H1 (cell line): ENCODE results near the gene GALNT18. TPM values are rescaled to one million over a fixed set of nuclear protein-coding genes. Genes with fewer than 3 reads are reported as not detected.

Experiments
- CTCF ChIA-PET: fragments of 300-600 bp; sonication (Branson Sonifier 250); formaldehyde crosslinking; loops from one replicate; lab custom pipeline; 2021; ENCODE audit not compliant: partially characterized antibody; lab: Charles Lee
- POLR2A ChIA-PET: fragments of 300-600 bp; sonication (Branson Sonifier 250); formaldehyde crosslinking; loops from one replicate; lab custom pipeline; 2021; ENCODE audit warnings: inconsistent platforms; ENCODE audit not compliant: partially characterized antibody; lab: Charles Lee
- DNase-seq, 2 experiments: peaks; one replicate each; pipeline versions ENCODE4 v3.0.0 to v3.0.0-alpha.2; 2010 to 2022; ENCODE audit warnings: low spot score in 2 of 2, low read depth in 1 of 2, mixed read lengths in 1 of 2
- FAIRE-seq: peaks from 2 replicates; lab custom pipeline; 2011; peaks lifted over from hg19 to GRCh38; lab: Jason Lieb, UNC
- H2AFZ ChIP-seq: 2 replicates; pipeline ENCODE4 v1.8.1; 2012; ENCODE audit warnings: low read length, inconsistent platforms
- H2AK5ac ChIP-seq: 2 replicates; pipeline ENCODE4 v1.6.1; 2013; ENCODE audit warnings: low read depth, low read length
- H2BK120ac ChIP-seq: replicated peaks from 2 replicates; pipeline ENCODE3; 2013; ENCODE audit warnings: low read depth, low read length, inconsistent platforms
- H2BK12ac ChIP-seq: 2 replicates; pipeline ENCODE4 v1.6.1; 2013; ENCODE audit warnings: low read depth, low read length
- H2BK15ac ChIP-seq: 2 replicates; pipeline ENCODE4 v1.6.1; 2013; ENCODE audit warnings: low read length
- H2BK20ac ChIP-seq: 2 replicates; pipeline ENCODE4 v1.6.1; 2013; ENCODE audit warnings: low read length
- H2BK5ac ChIP-seq: 2 replicates; pipeline ENCODE4 v1.6.1; 2013; ENCODE audit warnings: low read depth, low read length
- H3K14ac ChIP-seq: 2 replicates; pipeline ENCODE4 v1.6.1; 2013; ENCODE audit warnings: inconsistent platforms; ENCODE audit not compliant: insufficient read length
- H3K18ac ChIP-seq: 2 replicates; pipeline ENCODE4 v1.6.1; 2013; ENCODE audit warnings: low read length; ENCODE audit errors: extremely low read depth
- H3K23ac ChIP-seq: 2 replicates; pipeline ENCODE4 v1.6.1; 2013; ENCODE audit warnings: inconsistent platforms; ENCODE audit not compliant: insufficient read length
- H3K23me2 ChIP-seq: 2 replicates; pipeline ENCODE4 v1.6.1; 2013; ENCODE audit warnings: low read depth, low read length
- H3K27ac ChIP-seq: 2 replicates; pipeline ENCODE4 v1.6.1; 2011; ENCODE audit warnings: low read depth, low read length, inconsistent platforms
- H3K27me3 ChIP-seq, 4 experiments: replicated peaks in 1 of 4; 1 replicate in 1 of 4; 2 replicates in 3 of 4; pipeline versions ENCODE4 v1.6.1 to v1.8.1; 2011 to 2013; ENCODE audit warnings: low read length in 3 of 4, mild to moderate bottlenecking in 3 of 4, inconsistent platforms in 2 of 4, mixed read lengths in 2 of 4, moderate library complexity in 1 of 4; ENCODE audit not compliant: control insufficient read depth in 3 of 4, insufficient read depth in 3 of 4; ENCODE audit errors: extremely low read depth in 1 of 4
- H3K36me3 ChIP-seq, 4 experiments: 2 replicates each; pipeline versions ENCODE4 v1.6.1 to v1.8.1; 2011 to 2013; ENCODE audit warnings: mild to moderate bottlenecking in 4 of 4, low read length in 3 of 4, moderate library complexity in 2 of 4, control low read depth in 1 of 4, inconsistent platforms in 1 of 4; ENCODE audit not compliant: insufficient read depth in 4 of 4, control insufficient read depth in 2 of 4
- H3K4ac ChIP-seq: replicated peaks from 2 replicates; pipeline ENCODE3; 2013; ENCODE audit warnings: low read length, low read depth, mixed read lengths, inconsistent platforms; ENCODE audit not compliant: insufficient read length
- H3K4me1 ChIP-seq, 4 experiments: replicated peaks in 1 of 4; 1 replicate in 1 of 4; 2 replicates in 3 of 4; pipeline versions ENCODE4 v1.6.1 to v1.8.1; 2011 to 2013; ENCODE audit warnings: low read length in 3 of 4, inconsistent platforms in 2 of 4, mixed read lengths in 1 of 4; ENCODE audit not compliant: insufficient read depth in 4 of 4, control insufficient read depth in 3 of 4
- H3K4me2 ChIP-seq, 2 experiments: 2 replicates each; pipeline versions ENCODE4 v1.6.1 to v1.8.1; 2011 to 2013; ENCODE audit warnings: low read depth in 2 of 2, low read length in 2 of 2, control low read depth in 1 of 2, inconsistent platforms in 1 of 2, mild to moderate bottlenecking in 1 of 2; ENCODE audit not compliant: insufficient read depth in 1 of 2
- H3K4me3 ChIP-seq, 4 experiments: fragments of 200-600, 300-600 bp in 1 of 4; sonication (generic), shearing (Covaris generic), sonication (Bioruptor Twin) in 1 of 4; 2 replicates each; pipeline versions ENCODE4 v1.5.1 to v1.8.1; 2011 to 2016; ENCODE audit warnings: low read length in 4 of 4, low read depth in 3 of 4, control low read depth in 2 of 4, inconsistent platforms in 2 of 4, mild to moderate bottlenecking in 2 of 4, mixed read lengths in 1 of 4, moderate library complexity in 1 of 4; ENCODE audit not compliant: insufficient read depth in 2 of 4; ENCODE audit errors: extremely low read depth in 1 of 4
- H3K56ac ChIP-seq: replicated peaks from 2 replicates; pipeline ENCODE3; 2013; ENCODE audit warnings: low read depth, mild to moderate bottlenecking, mixed read lengths, low read length, inconsistent platforms; ENCODE audit not compliant: insufficient read length
- H3K79me1 ChIP-seq: 2 replicates; pipeline ENCODE4 v1.6.1; 2013; ENCODE audit warnings: low read depth, low read length, control low read depth
- H3K79me2 ChIP-seq, 2 experiments: 2 replicates each; pipeline versions ENCODE4 v1.6.1 to v1.8.1; 2012 to 2013; ENCODE audit warnings: low read length in 2 of 2, mild to moderate bottlenecking in 2 of 2, inconsistent platforms in 1 of 2; ENCODE audit not compliant: insufficient read depth in 2 of 2, control insufficient read depth in 1 of 2
- H3K9ac ChIP-seq, 4 experiments: replicated peaks in 1 of 4; 1 replicate in 1 of 4; 2 replicates in 3 of 4; pipeline versions ENCODE4 v1.6.1 to v1.8.1; 2011 to 2013; ENCODE audit warnings: low read depth in 3 of 4, low read length in 3 of 4, control low read depth in 2 of 4, mild to moderate bottlenecking in 2 of 4, moderate library complexity in 2 of 4, inconsistent platforms in 1 of 4; ENCODE audit errors: extremely low read depth in 1 of 4
- H3K9me3 ChIP-seq, 2 experiments: 2 replicates each; pipeline versions ENCODE4 v1.6.1 to v1.8.1; 2012 to 2013; ENCODE audit warnings: mild to moderate bottlenecking in 2 of 2, moderate library complexity in 2 of 2, control low read depth in 1 of 2, inconsistent platforms in 1 of 2, low read depth in 1 of 2, low read length in 1 of 2, mixed read lengths in 1 of 2; ENCODE audit not compliant: insufficient read depth in 2 of 2
- H4K20me1 ChIP-seq, 2 experiments: replicated peaks in 1 of 2; 2 replicates each; pipeline versions ENCODE3 to v1.8.1; 2011 to 2013; ENCODE audit warnings: inconsistent platforms in 2 of 2, low read length in 2 of 2, mild to moderate bottlenecking in 1 of 2; ENCODE audit not compliant: insufficient read depth in 2 of 2, control insufficient read depth in 1 of 2
- H4K5ac ChIP-seq: 2 replicates; pipeline ENCODE4 v1.6.1; 2013; ENCODE audit warnings: low read length, low read depth, mixed read lengths, inconsistent platforms; ENCODE audit not compliant: insufficient read length
- H4K8ac ChIP-seq: 2 replicates; pipeline ENCODE4 v1.8.0; 2013; ENCODE audit warnings: mild to moderate bottlenecking, moderate library complexity, low read length, inconsistent platforms; ENCODE audit not compliant: insufficient read depth; ENCODE audit errors: extremely low read depth
- H4K91ac ChIP-seq: replicated peaks from 2 replicates; pipeline ENCODE3; 2013; ENCODE audit warnings: low read length, mixed read lengths, inconsistent platforms; ENCODE audit not compliant: insufficient read length
- GTF2F1 ChIP-seq: IDR thresholded peaks from 2 replicates; pipeline ENCODE4 v1.6.1; 2012; ENCODE audit warnings: low read depth, low read length, improper control_type of control experiment, borderline replicate concordance
- KDM1A ChIP-seq: fragments of 200-600, 300-600 bp; sonication (generic); IDR thresholded peaks from 2 replicates; pipeline ENCODE4 v1.7.1; 2016; ENCODE audit warnings: mild to moderate bottlenecking, low read length, borderline replicate concordance
- SIN3A ChIP-seq, 2 experiments: IDR thresholded peaks in 1 of 2; conservative IDR thresholded peaks in 1 of 2; 2 replicates each; pipeline ENCODE4 v1.6.1; 2011 to 2012; ENCODE audit warnings: low read length in 2 of 2, improper control_type of control experiment in 1 of 2, low read depth in 1 of 2, mild to moderate bottlenecking in 1 of 2
- TCF12 ChIP-seq: IDR thresholded peaks from 2 replicates; pipeline ENCODE4 v1.6.1; 2011; ENCODE audit warnings: low read depth, mild to moderate bottlenecking, low read length
- YY1 ChIP-seq: IDR thresholded peaks from 2 replicates; pipeline ENCODE4 v1.6.1; 2011; ENCODE audit warnings: low read depth, mild to moderate bottlenecking, low read length
- WGBS, 2 experiments: shearing (Covaris generic) in 1 of 2; methylation state at CpG; one replicate each; pipeline versions ENCODE4 v1.1.6 to v1.1.7; 2013 to 2015; ENCODE audit warnings: low lambda C conversion rate in 2 of 2, mixed read lengths in 2 of 2, inconsistent platforms in 1 of 2, low coverage in 1 of 2, missing lambda C conversion rate in 1 of 2; ENCODE audit not compliant: insufficient replicate concordance in 2 of 2, insufficient coverage in 1 of 2, insufficient read length in 1 of 2; ENCODE audit errors: extremely low coverage in 1 of 2, missing lambda C conversion rate in 1 of 2; 5-methylcytosine and 5-hydroxymethylcytosine counted together
- polyA plus RNA-seq, 7 experiments: library from polyadenylated mRNA; depleted of rRNA in 3 of 7; stranded (reverse) in 5 of 7; unstranded in 2 of 7; fragments of >200 nt in 5 of 7; fragments of 200-250 nt in 2 of 7; gene quantifications; 1 replicate in 5 of 7; 2 replicates in 1 of 7; 4 replicates in 1 of 7; pipeline versions ENCODE4 v1.2.1 to v1.2.3, GENCODE V29; 2011 to 2013; ENCODE audit warnings: missing spikeins in 2 of 7, mixed read lengths in 2 of 7
- total RNA-seq: library from RNA; stranded (reverse); fragmentation: NEBNext Ultra II Directional; extraction: Animal tissue kit (Norgen Biotek cat#: 25700); gene quantifications from 2 replicates; pipeline ENCODE4 v1.2.1, GENCODE V29; 2021

The GALNT18 gene
- total and polyA plus RNA-seq, 2 of the 8 experiments (the other 6 are each of a cell fraction or from before 2014, with no cell fraction given), result 6.0 to 9.4 TPM

DNA sequence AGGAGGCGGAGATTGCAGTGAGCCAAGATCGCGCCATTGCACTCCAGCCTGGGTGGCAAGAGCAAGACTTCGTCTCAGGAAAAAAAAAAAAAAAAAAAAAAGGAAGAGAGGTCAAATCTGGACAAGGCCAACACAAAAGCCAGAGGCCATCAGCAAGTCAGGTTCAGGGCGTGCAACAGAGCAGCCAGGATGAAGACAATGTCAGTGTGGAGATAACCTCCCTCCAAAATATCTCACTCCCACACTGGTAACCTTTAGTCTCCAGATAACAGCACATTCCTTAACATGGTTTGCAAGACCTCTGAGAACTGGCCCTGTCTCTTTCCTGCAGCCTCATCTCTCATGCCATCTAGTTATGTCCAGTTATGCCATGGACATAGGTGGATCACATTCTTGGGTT lies 273.5 kb downstream of the GALNT18 start:
- H3K36me3 ChIP-seq, result no peaks in the 10 kb centered on the region
- H2BK15ac ChIP-seq, result no peak overlapping the region
- H4K5ac ChIP-seq, result no peak overlapping the region
- no peak overlapping the region for H3K4me3 ChIP-seq
- no peak overlapping the region for H2BK5ac ChIP-seq
- H2AK5ac ChIP-seq, result no peak overlapping the region; the same call in 1 of the 2 replicates
- no peak overlapping the region for H3K56ac ChIP-seq
- H3K27me3 ChIP-seq, result no peaks in the 10 kb centered on the region
- H2BK20ac ChIP-seq, result no peak overlapping the region
- no peak overlapping the region for H2BK120ac ChIP-seq
- peak overlapping the region in 1 of 4 experiments; percentile 21; a peak in 1 of 7 replicates for H3K9ac ChIP-seq
- no peak overlapping the region for H3K18ac ChIP-seq
- H3K27ac ChIP-seq, result no peak overlapping the region
- no peaks in the 10 kb centered on the region for H3K23me2 ChIP-seq
- H4K91ac ChIP-seq, result no peak overlapping the region
- no peak overlapping the region for H2BK12ac ChIP-seq
- H3K9me3 ChIP-seq, result no peaks in the 10 kb centered on the region
- H2AFZ ChIP-seq, result no peak overlapping the region
- H3K23ac ChIP-seq, result no peak overlapping the region
- no peak overlapping the region for H3K4ac ChIP-seq
- FAIRE-seq (no peak), DNase-seq (no peak)
- H3K79me1 ChIP-seq, result no peaks in the 10 kb centered on the region
- no peak overlapping the region for H4K8ac ChIP-seq
- ChIA-PET CTCF (no interaction called here), POLR2A (no interaction called here)
- no peak overlapping the region for H3K14ac ChIP-seq
- no peaks in the 10 kb centered on the region for H3K4me1 ChIP-seq
- H3K4me2 ChIP-seq, result no peak overlapping the region
- WGBS, 2 experiments, result 93% methylated on average over 4 of the region's 5 CpGs; no CpG with 5 or more reads in 1 of the 2 experiments
- no peaks in the 10 kb centered on the region for H4K20me1 ChIP-seq
- H3K79me2 ChIP-seq, result no peaks in the 10 kb centered on the region
- TF ChIP-seq KDM1A (no peak), TCF12 (no peak), SIN3A (conservative IDR thresholded peaks at IDR 0.05 in 1 of 2, IDR thresholded peaks at IDR 0.05 in 1 of 2; ENCODE audit: low read depth in 1 of 2, low read length in 2 of 2) (no peak), YY1 (no peak), GTF2F1 (no peak)
